AG04450 (cell line): ENCODE results near the gene CFAP210. TPM values are rescaled to one million over a fixed set of nuclear protein-coding genes. Genes with fewer than 3 reads are reported as not detected.
"Not testable (repeated sequence)": the region's sequence is repeated elsewhere in the genome, so short reads cannot be mapped to it uniquely, and the experiment has no call there.

Source experiments
- CTCF ChIA-PET: fragments of 300-600, 350-600 bp; formaldehyde crosslinking; extraction: SDS; loops from one replicate; lab custom pipeline; 2022; ENCODE audit warnings: antibody characterized with exemption, inconsistent platforms; lab: Charles Lee
- POLR2A ChIA-PET: fragments of 350-600 bp; formaldehyde crosslinking; extraction: SDS; loops from one replicate; lab custom pipeline; 2021; ENCODE audit warnings: antibody characterized with exemption, inconsistent platforms; lab: Yijun Ruan, JAX
- DNase-seq: peaks from one replicate; pipeline ENCODE4 v3.0.0-alpha.2; 2011; ENCODE audit warnings: low read depth, low spot score
- H3K27ac ChIP-seq: one replicate; pipeline ENCODE4 v1.5.1; 2012; ENCODE audit warnings: low read depth, low read length, control low read depth
- H3K27me3 ChIP-seq: one replicate; pipeline ENCODE4 v1.6.0; 2012; ENCODE audit warnings: low read length; ENCODE audit not compliant: control insufficient read depth, insufficient read depth
- H3K4me3 ChIP-seq: 2 replicates; pipeline ENCODE4 v1.5.1; 2011; ENCODE audit warnings: mild to moderate bottlenecking, low read depth, low read length, control low read depth
- H3K9me3 ChIP-seq: 2 replicates; pipeline ENCODE4 v1.5.1; 2012; ENCODE audit warnings: low read length; ENCODE audit not compliant: control insufficient read depth, insufficient read depth
- CTCF ChIP-seq: IDR thresholded peaks from 2 replicates; pipeline ENCODE4 v1.5.1; 2011; ENCODE audit warnings: low read depth, low read length, control low read depth, inconsistent platforms
- polyA plus RNA-seq: library from polyadenylated mRNA; depleted of rRNA; stranded (reverse); fragments of >200 nt; gene quantifications from 2 replicates; pipeline ENCODE4 v1.2.3, GENCODE V29; 2011

The CFAP210 gene
- polyA plus RNA-seq, 1 experiment: not detected

- Histone ChIP-seq H3K4me3 (no peak overlapping the region), H3K27me3 (peaks cover under 1% of the 10 kb centered on the region), H3K27ac (no peak overlapping the region), H3K9me3 (no peaks in the 10 kb centered on the region; the same call in 1 of the 2 replicates)
- POLR2A ChIA-PET: no interaction called here
- no peak for DNase-seq
- TF ChIP-seq CTCF: no peak
- CTCF ChIA-PET: interaction anchor here (0.7 kb wide), 1 partner anchor 244 kb away, joined by 3 read pairs; no protein-coding TSS in a partner anchor
These were observed 2.2 kb upstream of the CFAP210 start for GRCh38 chr2:169696381-169696780.

- POLR2A ChIA-PET: interaction anchor here (0.8 to 2.5 kb wide), 2 partner anchors 11 to 133 kb away, joined by 3 to 8 read pairs; partner anchors contain the start of gene UBR3
- Histone ChIP-seq H3K27ac (no peak overlapping the region), H3K27me3 (peaks cover 2% of the 10 kb centered on the region), H3K4me3 (peak overlapping the region; percentile 82), H3K9me3 (no peaks in the 10 kb centered on the region; the same call in 1 of the 2 replicates)
- no peak for TF ChIP-seq CTCF
- CTCF ChIA-PET: no interaction called here
- DNase-seq: no peak
These were observed 672 bp upstream of the CFAP210 start for GRCh38 chr2:169694894-169695260.

- no peak for TF ChIP-seq CTCF
- CTCF ChIA-PET: interaction anchor here (0.7 kb wide), 2 partner anchors 185 to 205 kb away, joined by 3 read pairs; no protein-coding TSS in a partner anchor
- H3K27me3 ChIP-seq: peaks cover 2% of the 10 kb centered on the region
- DNase-seq: no peak
- H3K4me3 ChIP-seq: no peak overlapping the region
- H3K27ac ChIP-seq: no peak overlapping the region
- no peaks in the 10 kb centered on the region; the same call in 1 of the 2 replicates for H3K9me3 ChIP-seq
- POLR2A ChIA-PET: interaction anchor here (2.5 kb wide), 1 partner anchor 13 kb away, joined by 8 read pairs; no protein-coding TSS in a partner anchor
These were observed 845 bp downstream of the CFAP210 start for GRCh38 chr2:169693360-169693759.

- ChIA-PET CTCF (interaction anchor here (0.7 kb wide), 1 partner anchor 186 kb away, joined by 3 read pairs; no protein-coding TSS in a partner anchor), POLR2A (interaction anchor here (2.5 kb wide), 1 partner anchor 13 kb away, joined by 8 read pairs; no protein-coding TSS in a partner anchor)
- H3K9me3 ChIP-seq: no peaks in the 10 kb centered on the region; the same call in 1 of the 2 replicates
- H3K27ac ChIP-seq: no peak overlapping the region
- H3K4me3 ChIP-seq: no peak overlapping the region
- DNase-seq: no peak
- no peak for TF ChIP-seq CTCF
- H3K27me3 ChIP-seq: peaks cover 2% of the 10 kb centered on the region
These were observed 1.5 kb downstream of the CFAP210 start for GRCh38 chr2:169692718-169693117.

GRCh38 chr2:169690958-169691357, 3.2 kb downstream of the CFAP210 start:
- CTCF ChIA-PET: interaction anchor here (1.3 kb wide), 1 partner anchor 99 kb away, joined by 3 read pairs; no protein-coding TSS in a partner anchor
- no peak for TF ChIP-seq CTCF
- Histone ChIP-seq H3K27me3 (peaks cover 2% of the 10 kb centered on the region), H3K27ac (no peak overlapping the region), H3K9me3 (no peaks in the 10 kb centered on the region; the same call in 1 of the 2 replicates), H3K4me3 (no peak overlapping the region)
- DNase-seq: no peak
- POLR2A ChIA-PET: no interaction called here

- DNase-seq, POLR2A ChIA-PET, CTCF ChIA-PET, H3K9me3 ChIP-seq, H3K27me3 ChIP-seq, H3K4me3 ChIP-seq, H3K27ac ChIP-seq: not testable (repeated sequence)
These were observed 6.3 kb downstream of the CFAP210 start for GRCh38 chr2:169687943-169688342.

GRCh38 chr2:169686825-169687224, 7.4 kb downstream of the CFAP210 start:
- H3K27me3 ChIP-seq, POLR2A ChIA-PET, H3K27ac ChIP-seq, H3K4me3 ChIP-seq, DNase-seq, CTCF ChIA-PET, H3K9me3 ChIP-seq: not testable (repeated sequence)

- H3K9me3 ChIP-seq, H3K27me3 ChIP-seq, H3K27ac ChIP-seq, POLR2A ChIA-PET, DNase-seq, H3K4me3 ChIP-seq, CTCF ChIA-PET: not testable (repeated sequence)
These were observed 9.5 kb downstream of the CFAP210 start for GRCh38 chr2:169684712-169685111.
